GM23338 (cell line): Measurements from ENCODE around the gene NCAN. TPM values are rescaled to one million over a fixed set of nuclear protein-coding genes. Genes with fewer than 3 reads are reported as not detected.
"Not testable (repeated sequence)": the region's sequence is repeated elsewhere in the genome, so short reads cannot be mapped to it uniquely, and the experiment has no call there.

ENCODE experiments used
- ATAC-seq: fragments of 200-7000 bp; cut with Tn5 transposase; 3 replicates; pipeline ENCODE4 v1.9.1; 2020
- DNase-seq: peaks from one replicate; pipeline ENCODE4 v3.0.0-alpha.2; 2015; ENCODE audit warnings: low spot score
- H2AFZ ChIP-seq: fragments of 200-600 bp; sonication (generic); 2 replicates; pipeline ENCODE4 v1.8.0; 2016; ENCODE audit warnings: antibody characterized with exemption, mild to moderate bottlenecking, moderate library complexity
- H3F3A ChIP-seq: fragments of 200-600 bp; sonication (generic); replicated peaks from 2 replicates; pipeline ENCODE4 v1.8.0; 2017; ENCODE audit warnings: antibody characterized with exemption, mixed run types, low read depth
- H3K27ac ChIP-seq: fragments of 200-600 bp; sonication (generic); 2 replicates; pipeline ENCODE4 v1.6.1; 2016; ENCODE audit warnings: low read depth
- H3K27me3 ChIP-seq: fragments of 200-600 bp; sonication (generic); 2 replicates; pipeline ENCODE4 v1.8.0; 2016; ENCODE audit warnings: mild to moderate bottlenecking, mixed run types, moderate library complexity; ENCODE audit not compliant: insufficient read depth
- H3K36me3 ChIP-seq: fragments of 200-600 bp; sonication (generic); 2 replicates; pipeline ENCODE4 v1.8.0; 2016; ENCODE audit warnings: mild to moderate bottlenecking; ENCODE audit not compliant: insufficient read depth
- H3K4me1 ChIP-seq: fragments of 200-600 bp; sonication (generic); 2 replicates; pipeline ENCODE4 v1.8.0; 2016; ENCODE audit warnings: mild to moderate bottlenecking, moderate library complexity; ENCODE audit not compliant: insufficient read depth
- H3K4me2 ChIP-seq: fragments of 200-600 bp; sonication (generic); 2 replicates; pipeline ENCODE4 v1.7.1; 2017; ENCODE audit warnings: mixed run types
- H3K4me3 ChIP-seq: fragments of 200-600 bp; sonication (generic); 2 replicates; pipeline ENCODE4 v1.6.1; 2016; ENCODE audit warnings: mixed run types
- H3K79me2 ChIP-seq: fragments of 200-600 bp; sonication (generic); replicated peaks from 2 replicates; pipeline ENCODE4 v1.8.0; 2017; ENCODE audit warnings: mild to moderate bottlenecking; ENCODE audit not compliant: insufficient read depth
- H3K9me2 ChIP-seq: fragments of 200-600 bp; sonication (generic); 2 replicates; pipeline ENCODE4 v1.8.0; 2017; ENCODE audit not compliant: insufficient read depth
- H4K20me1 ChIP-seq: fragments of 200-600 bp; sonication (generic); replicated peaks from 2 replicates; pipeline ENCODE4 v1.8.0; 2017; ENCODE audit warnings: mild to moderate bottlenecking; ENCODE audit not compliant: insufficient read depth
- H3K27ac Mint-ChIP-seq: 2 replicates; pipeline ENCODE4 v1.8.0; 2020; ENCODE audit warnings: inconsistent platforms, mild to moderate bottlenecking, moderate library complexity, mixed read lengths
- H3K27me3 Mint-ChIP-seq: 3 replicates; pipeline ENCODE4 v1.8.0; 2022; ENCODE audit warnings: low read depth, mild to moderate bottlenecking, moderate library complexity, mixed read lengths, inconsistent platforms; ENCODE audit not compliant: insufficient read depth, poor library complexity
- H3K36me3 Mint-ChIP-seq: 3 replicates; pipeline ENCODE4 v1.8.0; 2021; ENCODE audit warnings: low read depth, mild to moderate bottlenecking, inconsistent platforms, moderate library complexity, mixed read lengths
- H3K4me1 Mint-ChIP-seq: 3 replicates; pipeline ENCODE4 v1.8.0; 2020; ENCODE audit warnings: mild to moderate bottlenecking, inconsistent platforms, mixed read lengths
- H3K4me3 Mint-ChIP-seq: 3 replicates; pipeline ENCODE4 v1.8.0; 2021; ENCODE audit warnings: moderate library complexity, mild to moderate bottlenecking, inconsistent platforms, mixed read lengths
- H3K9me3 Mint-ChIP-seq: 3 replicates; pipeline ENCODE4 v1.8.0; 2020; ENCODE audit warnings: moderate library complexity, mild to moderate bottlenecking, inconsistent platforms, mixed read lengths
- CREB1 ChIP-seq: fragments of 250-450 bp; sonication (Bioruptor Pico); IDR thresholded peaks from 2 replicates; pipeline ENCODE4 v1.5.0; 2020; ENCODE audit warnings: low read depth, mild to moderate bottlenecking, moderate library complexity
- EZH2 ChIP-seq: fragments of 200-600 bp; sonication (generic); IDR thresholded peaks from one replicate; pipeline ENCODE4 v1.8.0; 2017; ENCODE audit warnings: antibody characterized with exemption, mild to moderate bottlenecking, low read depth; ENCODE audit not compliant: unreplicated experiment
- EZH2phosphoT487 ChIP-seq: fragments of 200-600 bp; sonication (generic); IDR thresholded peaks from one replicate; pipeline ENCODE4 v1.8.1; 2018; ENCODE audit warnings: antibody characterized with exemption; ENCODE audit not compliant: unreplicated experiment
- JUNB ChIP-seq: IDR thresholded peaks from one replicate; pipeline ENCODE4 v1.6.1; 2016; ENCODE audit warnings: antibody characterized with exemption; ENCODE audit not compliant: unreplicated experiment
- NANOG ChIP-seq: IDR thresholded peaks from 2 replicates; pipeline ENCODE4 v1.6.1; 2016; ENCODE audit warnings: antibody characterized with exemption, borderline replicate concordance
- POLR2AphosphoS5 ChIP-seq: IDR thresholded peaks from 2 replicates; pipeline ENCODE4 v1.6.1; 2016; ENCODE audit warnings: antibody characterized with exemption, low read depth
- ZNF331 ChIP-seq: fragments of 250-450 bp; sonication (Bioruptor Pico); IDR thresholded peaks from 2 replicates; pipeline ENCODE4 v1.5.0; 2020; ENCODE audit warnings: low read depth, mild to moderate bottlenecking, moderate library complexity
- polyA plus RNA-seq: library from polyadenylated mRNA; unstranded; fragments of >200 nt; fragmentation: Nextera tagmentation; extraction: Ambion mirVana; gene quantifications from 2 replicates; pipeline ENCODE4 v1.2.1, GENCODE V29; 2016
- total RNA-seq: library from RNA; depleted of rRNA; stranded (reverse); fragments of >200 nt; shearing (Covaris generic); gene quantifications from 2 replicates; pipeline ENCODE4 v1.2.3, GENCODE V29; 2014
- TF ChIP-seq, protein P1 (sequence below): IDR thresholded peaks from 2 replicates; pipeline ENCODE4 v1.6.1; 2016; ENCODE audit warnings: antibody characterized with exemption
- TF ChIP-seq, protein P2 (sequence below): IDR thresholded peaks from one replicate; pipeline ENCODE4 v1.6.1; 2018; ENCODE audit warnings: antibody characterized with exemption; ENCODE audit not compliant: unreplicated experiment
- TF ChIP-seq, protein P3 (sequence below), 2 experiments: fragments of 200-600 bp in 1 of 2; sonication (generic) in 1 of 2; conservative IDR thresholded peaks; 2 replicates each; pipeline versions ENCODE4 v1.5.1 to v1.6.1; 2016 to 2017; ENCODE audit warnings: antibody characterized with exemption in 2 of 2, low read depth in 2 of 2, mild to moderate bottlenecking in 2 of 2, moderate library complexity in 1 of 2
- TF ChIP-seq, protein P4 (sequence below): fragments of 250-450 bp; sonication (Bioruptor Pico); IDR thresholded peaks from 2 replicates; pipeline ENCODE4 v1.5.0; 2020; ENCODE audit warnings: mild to moderate bottlenecking, moderate library complexity

The NCAN gene
- total and polyA plus RNA-seq, 2 experiments from 2014 or later, result 1.8 to 9.4 TPM

DNA sequence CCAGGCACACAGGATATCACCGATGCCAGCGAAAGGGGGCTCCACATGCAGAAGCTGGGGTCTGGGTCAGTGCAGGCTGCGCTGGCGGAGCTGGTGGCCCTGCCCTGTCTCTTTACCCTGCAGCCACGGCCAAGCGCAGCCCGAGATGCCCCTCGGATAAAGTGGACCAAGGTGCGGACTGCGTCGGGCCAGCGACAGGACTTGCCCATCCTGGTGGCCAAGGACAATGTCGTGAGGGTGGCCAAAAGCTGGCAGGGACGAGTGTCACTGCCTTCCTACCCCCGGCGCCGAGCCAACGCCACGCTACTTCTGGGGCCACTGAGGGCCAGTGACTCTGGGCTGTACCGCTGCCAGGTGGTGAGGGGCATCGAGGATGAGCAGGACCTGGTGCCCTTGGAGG, 7.2 kb downstream of the NCAN start:
- Histone ChIP-seq H3K4me3 (no peak overlapping the region), H3K4me1 (peaks cover 3% of the 10 kb centered on the region; the same call in 1 of the 2 replicates), H3K36me3 (no peaks in the 10 kb centered on the region), H3K4me2 (no peak overlapping the region), H3K79me2 (no peaks in the 10 kb centered on the region), H2AFZ (no peak overlapping the region), H3K27me3 (peaks cover 17% of the 10 kb centered on the region), H3F3A (no peaks in the 10 kb centered on the region), H3K9me2 (no peaks in the 10 kb centered on the region), H3K27ac (no peak overlapping the region), H4K20me1 (no peaks in the 10 kb centered on the region; the same call in 1 of the 2 replicates)
- Mint-ChIP-seq H3K36me3 (no peaks in the 10 kb centered on the region), H3K4me1 (peaks cover 6% of the 10 kb centered on the region), H3K27me3 (peaks cover 13% of the 10 kb centered on the region), H3K9me3 (no peaks in the 10 kb centered on the region), H3K27ac (no peak overlapping the region), H3K4me3 (no peak overlapping the region)
- DNase-seq, result no peak
- TF ChIP-seq, protein P1, sequence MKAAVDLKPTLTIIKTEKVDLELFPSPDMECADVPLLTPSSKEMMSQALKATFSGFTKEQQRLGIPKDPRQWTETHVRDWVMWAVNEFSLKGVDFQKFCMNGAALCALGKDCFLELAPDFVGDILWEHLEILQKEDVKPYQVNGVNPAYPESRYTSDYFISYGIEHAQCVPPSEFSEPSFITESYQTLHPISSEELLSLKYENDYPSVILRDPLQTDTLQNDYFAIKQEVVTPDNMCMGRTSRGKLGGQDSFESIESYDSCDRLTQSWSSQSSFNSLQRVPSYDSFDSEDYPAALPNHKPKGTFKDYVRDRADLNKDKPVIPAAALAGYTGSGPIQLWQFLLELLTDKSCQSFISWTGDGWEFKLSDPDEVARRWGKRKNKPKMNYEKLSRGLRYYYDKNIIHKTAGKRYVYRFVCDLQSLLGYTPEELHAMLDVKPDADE, result no peak
- TF ChIP-seq, protein P2, sequence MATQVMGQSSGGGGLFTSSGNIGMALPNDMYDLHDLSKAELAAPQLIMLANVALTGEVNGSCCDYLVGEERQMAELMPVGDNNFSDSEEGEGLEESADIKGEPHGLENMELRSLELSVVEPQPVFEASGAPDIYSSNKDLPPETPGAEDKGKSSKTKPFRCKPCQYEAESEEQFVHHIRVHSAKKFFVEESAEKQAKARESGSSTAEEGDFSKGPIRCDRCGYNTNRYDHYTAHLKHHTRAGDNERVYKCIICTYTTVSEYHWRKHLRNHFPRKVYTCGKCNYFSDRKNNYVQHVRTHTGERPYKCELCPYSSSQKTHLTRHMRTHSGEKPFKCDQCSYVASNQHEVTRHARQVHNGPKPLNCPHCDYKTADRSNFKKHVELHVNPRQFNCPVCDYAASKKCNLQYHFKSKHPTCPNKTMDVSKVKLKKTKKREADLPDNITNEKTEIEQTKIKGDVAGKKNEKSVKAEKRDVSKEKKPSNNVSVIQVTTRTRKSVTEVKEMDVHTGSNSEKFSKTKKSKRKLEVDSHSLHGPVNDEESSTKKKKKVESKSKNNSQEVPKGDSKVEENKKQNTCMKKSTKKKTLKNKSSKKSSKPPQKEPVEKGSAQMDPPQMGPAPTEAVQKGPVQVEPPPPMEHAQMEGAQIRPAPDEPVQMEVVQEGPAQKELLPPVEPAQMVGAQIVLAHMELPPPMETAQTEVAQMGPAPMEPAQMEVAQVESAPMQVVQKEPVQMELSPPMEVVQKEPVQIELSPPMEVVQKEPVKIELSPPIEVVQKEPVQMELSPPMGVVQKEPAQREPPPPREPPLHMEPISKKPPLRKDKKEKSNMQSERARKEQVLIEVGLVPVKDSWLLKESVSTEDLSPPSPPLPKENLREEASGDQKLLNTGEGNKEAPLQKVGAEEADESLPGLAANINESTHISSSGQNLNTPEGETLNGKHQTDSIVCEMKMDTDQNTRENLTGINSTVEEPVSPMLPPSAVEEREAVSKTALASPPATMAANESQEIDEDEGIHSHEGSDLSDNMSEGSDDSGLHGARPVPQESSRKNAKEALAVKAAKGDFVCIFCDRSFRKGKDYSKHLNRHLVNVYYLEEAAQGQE, result no peak
- no peak for TF ChIP-seq EZH2
- TF ChIP-seq NANOG, result no peak
- no peak for TF ChIP-seq POLR2AphosphoS5
- no peak for TF ChIP-seq EZH2phosphoT487
- TF ChIP-seq CREB1, result no peak
- TF ChIP-seq, protein P3, sequence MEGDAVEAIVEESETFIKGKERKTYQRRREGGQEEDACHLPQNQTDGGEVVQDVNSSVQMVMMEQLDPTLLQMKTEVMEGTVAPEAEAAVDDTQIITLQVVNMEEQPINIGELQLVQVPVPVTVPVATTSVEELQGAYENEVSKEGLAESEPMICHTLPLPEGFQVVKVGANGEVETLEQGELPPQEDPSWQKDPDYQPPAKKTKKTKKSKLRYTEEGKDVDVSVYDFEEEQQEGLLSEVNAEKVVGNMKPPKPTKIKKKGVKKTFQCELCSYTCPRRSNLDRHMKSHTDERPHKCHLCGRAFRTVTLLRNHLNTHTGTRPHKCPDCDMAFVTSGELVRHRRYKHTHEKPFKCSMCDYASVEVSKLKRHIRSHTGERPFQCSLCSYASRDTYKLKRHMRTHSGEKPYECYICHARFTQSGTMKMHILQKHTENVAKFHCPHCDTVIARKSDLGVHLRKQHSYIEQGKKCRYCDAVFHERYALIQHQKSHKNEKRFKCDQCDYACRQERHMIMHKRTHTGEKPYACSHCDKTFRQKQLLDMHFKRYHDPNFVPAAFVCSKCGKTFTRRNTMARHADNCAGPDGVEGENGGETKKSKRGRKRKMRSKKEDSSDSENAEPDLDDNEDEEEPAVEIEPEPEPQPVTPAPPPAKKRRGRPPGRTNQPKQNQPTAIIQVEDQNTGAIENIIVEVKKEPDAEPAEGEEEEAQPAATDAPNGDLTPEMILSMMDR (conservative IDR thresholded peaks at IDR 0.05; ENCODE audit: low read depth in 2 of 2), result no peak
- TF ChIP-seq, protein P4, sequence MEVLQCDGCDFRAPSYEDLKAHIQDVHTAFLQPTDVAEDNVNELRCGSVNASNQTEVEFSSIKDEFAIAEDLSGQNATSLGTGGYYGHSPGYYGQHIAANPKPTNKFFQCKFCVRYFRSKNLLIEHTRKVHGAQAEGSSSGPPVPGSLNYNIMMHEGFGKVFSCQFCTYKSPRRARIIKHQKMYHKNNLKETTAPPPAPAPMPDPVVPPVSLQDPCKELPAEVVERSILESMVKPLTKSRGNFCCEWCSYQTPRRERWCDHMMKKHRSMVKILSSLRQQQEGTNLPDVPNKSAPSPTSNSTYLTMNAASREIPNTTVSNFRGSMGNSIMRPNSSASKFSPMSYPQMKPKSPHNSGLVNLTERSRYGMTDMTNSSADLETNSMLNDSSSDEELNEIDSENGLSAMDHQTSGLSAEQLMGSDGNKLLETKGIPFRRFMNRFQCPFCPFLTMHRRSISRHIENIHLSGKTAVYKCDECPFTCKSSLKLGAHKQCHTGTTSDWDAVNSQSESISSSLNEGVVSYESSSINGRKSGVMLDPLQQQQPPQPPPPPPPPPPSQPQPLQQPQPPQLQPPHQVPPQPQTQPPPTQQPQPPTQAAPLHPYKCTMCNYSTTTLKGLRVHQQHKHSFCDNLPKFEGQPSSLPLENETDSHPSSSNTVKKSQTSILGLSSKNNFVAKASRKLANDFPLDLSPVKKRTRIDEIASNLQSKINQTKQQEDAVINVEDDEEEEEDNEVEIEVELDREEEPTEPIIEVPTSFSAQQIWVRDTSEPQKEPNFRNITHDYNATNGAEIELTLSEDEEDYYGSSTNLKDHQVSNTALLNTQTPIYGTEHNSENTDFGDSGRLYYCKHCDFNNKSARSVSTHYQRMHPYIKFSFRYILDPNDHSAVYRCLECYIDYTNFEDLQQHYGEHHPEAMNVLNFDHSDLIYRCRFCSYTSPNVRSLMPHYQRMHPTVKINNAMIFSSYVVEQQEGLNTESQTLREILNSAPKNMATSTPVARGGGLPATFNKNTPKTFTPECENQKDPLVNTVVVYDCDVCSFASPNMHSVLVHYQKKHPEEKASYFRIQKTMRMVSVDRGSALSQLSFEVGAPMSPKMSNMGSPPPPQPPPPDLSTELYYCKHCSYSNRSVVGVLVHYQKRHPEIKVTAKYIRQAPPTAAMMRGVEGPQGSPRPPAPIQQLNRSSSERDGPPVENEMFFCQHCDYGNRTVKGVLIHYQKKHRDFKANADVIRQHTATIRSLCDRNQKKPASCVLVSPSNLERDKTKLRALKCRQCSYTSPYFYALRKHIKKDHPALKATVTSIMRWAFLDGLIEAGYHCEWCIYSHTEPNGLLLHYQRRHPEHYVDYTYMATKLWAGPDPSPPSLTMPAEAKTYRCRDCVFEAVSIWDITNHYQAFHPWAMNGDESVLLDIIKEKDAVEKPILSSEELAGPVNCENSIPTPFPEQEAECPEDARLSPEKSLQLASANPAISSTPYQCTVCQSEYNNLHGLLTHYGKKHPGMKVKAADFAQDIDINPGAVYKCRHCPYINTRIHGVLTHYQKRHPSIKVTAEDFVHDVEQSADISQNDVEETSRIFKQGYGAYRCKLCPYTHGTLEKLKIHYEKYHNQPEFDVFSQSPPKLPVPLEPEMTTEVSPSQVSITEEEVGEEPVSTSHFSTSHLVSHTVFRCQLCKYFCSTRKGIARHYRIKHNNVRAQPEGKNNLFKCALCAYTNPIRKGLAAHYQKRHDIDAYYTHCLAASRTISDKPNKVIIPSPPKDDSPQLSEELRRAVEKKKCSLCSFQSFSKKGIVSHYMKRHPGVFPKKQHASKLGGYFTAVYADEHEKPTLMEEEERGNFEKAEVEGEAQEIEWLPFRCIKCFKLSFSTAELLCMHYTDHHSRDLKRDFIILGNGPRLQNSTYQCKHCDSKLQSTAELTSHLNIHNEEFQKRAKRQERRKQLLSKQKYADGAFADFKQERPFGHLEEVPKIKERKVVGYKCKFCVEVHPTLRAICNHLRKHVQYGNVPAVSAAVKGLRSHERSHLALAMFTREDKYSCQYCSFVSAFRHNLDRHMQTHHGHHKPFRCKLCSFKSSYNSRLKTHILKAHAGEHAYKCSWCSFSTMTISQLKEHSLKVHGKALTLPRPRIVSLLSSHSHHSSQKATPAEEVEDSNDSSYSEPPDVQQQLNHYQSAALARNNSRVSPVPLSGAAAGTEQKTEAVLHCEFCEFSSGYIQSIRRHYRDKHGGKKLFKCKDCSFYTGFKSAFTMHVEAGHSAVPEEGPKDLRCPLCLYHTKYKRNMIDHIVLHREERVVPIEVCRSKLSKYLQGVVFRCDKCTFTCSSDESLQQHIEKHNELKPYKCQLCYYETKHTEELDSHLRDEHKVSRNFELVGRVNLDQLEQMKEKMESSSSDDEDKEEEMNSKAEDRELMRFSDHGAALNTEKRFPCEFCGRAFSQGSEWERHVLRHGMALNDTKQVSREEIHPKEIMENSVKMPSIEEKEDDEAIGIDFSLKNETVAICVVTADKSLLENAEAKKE (CRISPR knock-in tag), result no peak
- TF ChIP-seq ZNF331, result no peak
- no peak for TF ChIP-seq JUNB
- ATAC-seq, result no peak

DNA sequence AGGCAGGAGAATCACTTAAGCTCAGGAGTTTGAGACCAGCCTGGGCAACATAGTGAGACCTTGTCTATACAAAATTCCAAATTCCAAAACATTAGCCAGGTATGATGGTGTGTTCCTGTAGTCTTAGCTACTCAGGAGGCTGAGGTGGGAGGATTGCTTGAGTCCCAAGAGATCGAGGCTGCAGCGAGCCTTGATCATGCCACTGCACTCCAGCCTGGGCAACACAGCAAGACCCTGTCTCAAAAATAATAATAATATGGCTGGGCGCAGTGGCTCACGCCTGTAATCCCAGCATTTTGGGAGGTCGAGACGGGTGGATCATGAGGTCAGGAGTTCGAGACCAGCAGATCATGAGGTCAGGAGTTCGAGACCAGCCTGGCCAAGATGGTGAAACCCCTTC, 9.2 kb downstream of the NCAN start:
- not testable (repeated sequence) for ATAC-seq, H3K4me2 ChIP-seq, H3K79me2 ChIP-seq, H3K27ac Mint-ChIP-seq, H3K4me3 Mint-ChIP-seq, H4K20me1 ChIP-seq, H3K4me1 ChIP-seq, H3K36me3 ChIP-seq, DNase-seq, H2AFZ ChIP-seq, H3K36me3 Mint-ChIP-seq, H3K4me1 Mint-ChIP-seq, H3K4me3 ChIP-seq, H3K9me3 Mint-ChIP-seq, H3K27ac ChIP-seq, H3K9me2 ChIP-seq
- H3F3A ChIP-seq, result peaks cover 12% of the 10 kb centered on the region
- H3K27me3 ChIP-seq, result peaks cover 15% of the 10 kb centered on the region
- H3K27me3 Mint-ChIP-seq, result peaks cover 21% of the 10 kb centered on the region
